Muscle of leg (tissue), 11 donors: ENCODE measurements around the gene ZNF648. TPM values are rescaled to one million over a fixed set of nuclear protein-coding genes. Genes with fewer than 3 reads are reported as not detected.
"Not testable (repeated sequence)": the region's sequence is repeated elsewhere in the genome, so short reads cannot be mapped to it uniquely, and the experiment has no call there.

Source experiments
- DNase-seq: peaks from one replicate; pipeline ENCODE4 v3.0.0; 2013
- H3K27ac ChIP-seq: one replicate; pipeline ENCODE4 v1.5.1; 2013; ENCODE audit warnings: mild to moderate bottlenecking, low read length, control low read depth
- H3K27me3 ChIP-seq: one replicate; pipeline ENCODE4 v1.6.1; 2013; ENCODE audit warnings: low read length; ENCODE audit not compliant: control insufficient read depth, insufficient read depth
- H3K36me3 ChIP-seq: one replicate; pipeline ENCODE4 v1.6.1; 2013; ENCODE audit warnings: low read length; ENCODE audit not compliant: control insufficient read depth, insufficient read depth
- H3K4me1 ChIP-seq: one replicate; pipeline ENCODE4 v1.6.1; 2013; ENCODE audit warnings: low read length; ENCODE audit not compliant: control insufficient read depth, insufficient read depth
- H3K4me3 ChIP-seq: one replicate; pipeline ENCODE4 v1.5.1; 2013; ENCODE audit warnings: low read length, control low read depth
- H3K9me3 ChIP-seq: replicated peaks from 2 replicates; pipeline ENCODE4 v1.6.1; 2013; ENCODE audit warnings: low read depth, low read length; ENCODE audit not compliant: control insufficient read depth
- WGBS: methylation state at CpG from one replicate; pipeline ENCODE4 v1.1.5; 2013; ENCODE audit warnings: missing lambda C conversion rate; ENCODE audit not compliant: insufficient coverage; 5-methylcytosine and 5-hydroxymethylcytosine counted together
- polyA plus RNA-seq, 8 donors: library from polyadenylated mRNA; unstranded; fragments of 120-200 nt; gene quantifications; one replicate each; pipeline versions ENCODE4 v1.2.1 to v1.2.3, GENCODE V29; 2013; ENCODE audit warnings: inconsistent platforms in 1 of 8, low replicate concordance in 1 of 8; ENCODE audit not compliant: insufficient read length in 8 of 8, insufficient read depth in 1 of 8
- total RNA-seq: library from RNA; stranded (reverse); fragments of 120-200 nt; gene quantifications from one replicate; pipeline ENCODE4 v1.2.4, GENCODE V29; 2013

ZNF648 gene
- total and polyA plus RNA-seq, 9 donors, result 0.02 to 0.14 (median 0.07) TPM; not detected in 1

GRCh38 chr1:182054698-182055326 is 6.7 kb downstream of the ZNF648 start:
- Histone ChIP-seq H3K27ac (no peak overlapping the region), H3K36me3 (no peaks in the 10 kb centered on the region), H3K27me3 (peaks cover 29% of the 10 kb centered on the region), H3K4me3 (no peak overlapping the region), H3K4me1 (peaks cover 3% of the 10 kb centered on the region), H3K9me3 (no peaks in the 10 kb centered on the region)
- WGBS, result no CpG with 5 or more reads among the region's 4 CpGs
- peak; percentile 26 for DNase-seq

GRCh38 chr1:182052355-182052754 is 9.2 kb downstream of the ZNF648 start:
- Histone ChIP-seq H3K4me3 (no peak overlapping the region), H3K27ac (no peak overlapping the region), H3K4me1 (peaks cover 3% of the 10 kb centered on the region), H3K36me3 (no peaks in the 10 kb centered on the region), H3K27me3 (peaks cover 17% of the 10 kb centered on the region), H3K9me3 (no peaks in the 10 kb centered on the region)
- WGBS, result 80% methylated on average over 2 of the region's 2 CpGs
- no peak for DNase-seq

- no CpG with 5 or more reads among the region's 1 CpG for WGBS
- DNase-seq, result no peak
- no peak overlapping the region for H3K4me3 ChIP-seq
- no peaks in the 10 kb centered on the region for H3K36me3 ChIP-seq
- peaks cover 13% of the 10 kb centered on the region for H3K27me3 ChIP-seq
- peaks cover 3% of the 10 kb centered on the region for H3K4me1 ChIP-seq
- no peaks in the 10 kb centered on the region for H3K9me3 ChIP-seq
- H3K27ac ChIP-seq, result no peak overlapping the region
Measured at GRCh38 chr1:182051938-182052337, 9.6 kb downstream of the ZNF648 start.

- DNase-seq, result no peak
- WGBS, result no CpG with 5 or more reads among the region's 4 CpGs
- no peaks in the 10 kb centered on the region for H3K36me3 ChIP-seq
- H3K27me3 ChIP-seq, result peaks cover 1% of the 10 kb centered on the region
- H3K4me1 ChIP-seq, result no peaks in the 10 kb centered on the region
- no peak overlapping the region for H3K4me3 ChIP-seq
- H3K9me3 ChIP-seq, result no peaks in the 10 kb centered on the region
- H3K27ac ChIP-seq, result no peak overlapping the region
Measured at GRCh38 chr1:182050481-182051448, 10.7 kb downstream of the ZNF648 start.

- no peak overlapping the region for H3K4me3 ChIP-seq
- peaks cover 2% of the 10 kb centered on the region for H3K9me3 ChIP-seq
- H3K27me3 ChIP-seq, result no peaks in the 10 kb centered on the region
- no peak for DNase-seq
- no peak overlapping the region for H3K27ac ChIP-seq
- no peaks in the 10 kb centered on the region for H3K36me3 ChIP-seq
- H3K4me1 ChIP-seq, result no peaks in the 10 kb centered on the region
- WGBS, result 100% methylated on average over 1 of the region's 2 CpGs
Measured at GRCh38 chr1:182048562-182048961, 12.9 kb downstream of the ZNF648 start.

GRCh38 chr1:182046763-182047162 is 14.7 kb downstream of the ZNF648 start:
- no peak for DNase-seq
- H3K9me3 ChIP-seq, result peaks cover 2% of the 10 kb centered on the region
- H3K27ac ChIP-seq, result no peak overlapping the region
- H3K4me1 ChIP-seq, result no peaks in the 10 kb centered on the region
- H3K4me3 ChIP-seq, result no peak overlapping the region
- no peaks in the 10 kb centered on the region for H3K36me3 ChIP-seq
- no peaks in the 10 kb centered on the region for H3K27me3 ChIP-seq

GRCh38 chr1:182045481-182045880 is 16.0 kb downstream of the ZNF648 start:
- 96% methylated on average over 5 of the region's 8 CpGs for WGBS
- H3K27ac ChIP-seq, H3K4me3 ChIP-seq, H3K9me3 ChIP-seq, DNase-seq, H3K4me1 ChIP-seq, H3K36me3 ChIP-seq, H3K27me3 ChIP-seq: not testable (repeated sequence)

- peaks cover 6% of the 10 kb centered on the region for H3K9me3 ChIP-seq
Measured at GRCh38 chr1:182041615-182042014, 19.9 kb downstream of the ZNF648 start.

GRCh38 chr1:182038220-182038619 is 23.3 kb downstream of the ZNF648 start:
- H3K27ac ChIP-seq, result no peak overlapping the region
- H3K4me1 ChIP-seq, result no peaks in the 10 kb centered on the region
- no peak for DNase-seq
- H3K4me3 ChIP-seq, result no peak overlapping the region
- H3K9me3 ChIP-seq, result peaks cover 5% of the 10 kb centered on the region
- H3K36me3 ChIP-seq, result no peaks in the 10 kb centered on the region
- H3K27me3 ChIP-seq, result no peaks in the 10 kb centered on the region
- WGBS, result no CpG with 5 or more reads among the region's 2 CpGs

More at GRCh38 chr1:182041615-182042014, 19.9 kb downstream of the ZNF648 start:
- H3K27me3 ChIP-seq, result no peaks in the 10 kb centered on the region
- DNase-seq, result no peak
- no peaks in the 10 kb centered on the region for H3K4me1 ChIP-seq
- no peak overlapping the region for H3K27ac ChIP-seq
- H3K4me3 ChIP-seq, result no peak overlapping the region
- no peaks in the 10 kb centered on the region for H3K36me3 ChIP-seq
- WGBS, result 80% methylated on average over 1 of the region's 3 CpGs

- H3K4me3 ChIP-seq, result no peak overlapping the region
- 55% methylated on average over 5 of the region's 7 CpGs for WGBS
- no peaks in the 10 kb centered on the region for H3K36me3 ChIP-seq
- H3K27ac ChIP-seq, result no peak overlapping the region
- no peaks in the 10 kb centered on the region for H3K27me3 ChIP-seq
- H3K4me1 ChIP-seq, result no peaks in the 10 kb centered on the region
- H3K9me3 ChIP-seq, result peaks cover 5% of the 10 kb centered on the region
- no peak for DNase-seq
Measured at GRCh38 chr1:182035097-182035770, 26.3 kb downstream of the ZNF648 start.
